Measurements from ENCODE around the gene CCDC57.

GRCh38 chr17:82092995-82093751 lies 119.5 kb downstream of the CCDC57 start:
- TF ChIP-seq, protein P1, sequence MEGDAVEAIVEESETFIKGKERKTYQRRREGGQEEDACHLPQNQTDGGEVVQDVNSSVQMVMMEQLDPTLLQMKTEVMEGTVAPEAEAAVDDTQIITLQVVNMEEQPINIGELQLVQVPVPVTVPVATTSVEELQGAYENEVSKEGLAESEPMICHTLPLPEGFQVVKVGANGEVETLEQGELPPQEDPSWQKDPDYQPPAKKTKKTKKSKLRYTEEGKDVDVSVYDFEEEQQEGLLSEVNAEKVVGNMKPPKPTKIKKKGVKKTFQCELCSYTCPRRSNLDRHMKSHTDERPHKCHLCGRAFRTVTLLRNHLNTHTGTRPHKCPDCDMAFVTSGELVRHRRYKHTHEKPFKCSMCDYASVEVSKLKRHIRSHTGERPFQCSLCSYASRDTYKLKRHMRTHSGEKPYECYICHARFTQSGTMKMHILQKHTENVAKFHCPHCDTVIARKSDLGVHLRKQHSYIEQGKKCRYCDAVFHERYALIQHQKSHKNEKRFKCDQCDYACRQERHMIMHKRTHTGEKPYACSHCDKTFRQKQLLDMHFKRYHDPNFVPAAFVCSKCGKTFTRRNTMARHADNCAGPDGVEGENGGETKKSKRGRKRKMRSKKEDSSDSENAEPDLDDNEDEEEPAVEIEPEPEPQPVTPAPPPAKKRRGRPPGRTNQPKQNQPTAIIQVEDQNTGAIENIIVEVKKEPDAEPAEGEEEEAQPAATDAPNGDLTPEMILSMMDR (conservative IDR thresholded peaks at IDR 0.05; ENCODE audit: low read depth, low read length) = no peak
- TF ChIP-seq POLR2A (IDR thresholded peaks at IDR 0.05; ENCODE audit: low read depth, low read length) = no peak

Measured in IMR-90 (cell line).